Ovary (tissue), 3 donors: Measurements from ENCODE around the gene GPC6.

Source experiments
- CTCF ChIP-seq, 3 donors: fragments of 450-650 bp in 2 of 3; fragments of 200-600 bp in 1 of 3; IDR thresholded peaks; one replicate each; pipeline versions ENCODE4 v1.5.1 to v1.8.0; 2016 to 2022; ENCODE audit warnings: antibody characterized with exemption in 3 of 3, mild to moderate bottlenecking in 1 of 3
- EP300 ChIP-seq: sonication (generic); formaldehyde crosslinking; IDR thresholded peaks from one replicate; pipeline ENCODE4 v1.6.1; 2017; ENCODE audit warnings: antibody characterized with exemption
- POLR2A ChIP-seq: fragments of 450-650 bp; IDR thresholded peaks from one replicate; pipeline ENCODE4 v1.6.1; 2017; ENCODE audit warnings: antibody characterized with exemption, mild to moderate bottlenecking, moderate library complexity
- donor health status: DM: no; HTN: no; CAD: no.

GRCh38 chr13:93305886-93306285 is 79.3 kb downstream of the GPC6 start:
- no peak for TF ChIP-seq CTCF (IDR thresholded peaks at IDR 0.05)
- no peak for TF ChIP-seq POLR2A
- no peak for TF ChIP-seq EP300
